ENCODE data around the gene TMEM179.

The TMEM179 gene

DNA sequence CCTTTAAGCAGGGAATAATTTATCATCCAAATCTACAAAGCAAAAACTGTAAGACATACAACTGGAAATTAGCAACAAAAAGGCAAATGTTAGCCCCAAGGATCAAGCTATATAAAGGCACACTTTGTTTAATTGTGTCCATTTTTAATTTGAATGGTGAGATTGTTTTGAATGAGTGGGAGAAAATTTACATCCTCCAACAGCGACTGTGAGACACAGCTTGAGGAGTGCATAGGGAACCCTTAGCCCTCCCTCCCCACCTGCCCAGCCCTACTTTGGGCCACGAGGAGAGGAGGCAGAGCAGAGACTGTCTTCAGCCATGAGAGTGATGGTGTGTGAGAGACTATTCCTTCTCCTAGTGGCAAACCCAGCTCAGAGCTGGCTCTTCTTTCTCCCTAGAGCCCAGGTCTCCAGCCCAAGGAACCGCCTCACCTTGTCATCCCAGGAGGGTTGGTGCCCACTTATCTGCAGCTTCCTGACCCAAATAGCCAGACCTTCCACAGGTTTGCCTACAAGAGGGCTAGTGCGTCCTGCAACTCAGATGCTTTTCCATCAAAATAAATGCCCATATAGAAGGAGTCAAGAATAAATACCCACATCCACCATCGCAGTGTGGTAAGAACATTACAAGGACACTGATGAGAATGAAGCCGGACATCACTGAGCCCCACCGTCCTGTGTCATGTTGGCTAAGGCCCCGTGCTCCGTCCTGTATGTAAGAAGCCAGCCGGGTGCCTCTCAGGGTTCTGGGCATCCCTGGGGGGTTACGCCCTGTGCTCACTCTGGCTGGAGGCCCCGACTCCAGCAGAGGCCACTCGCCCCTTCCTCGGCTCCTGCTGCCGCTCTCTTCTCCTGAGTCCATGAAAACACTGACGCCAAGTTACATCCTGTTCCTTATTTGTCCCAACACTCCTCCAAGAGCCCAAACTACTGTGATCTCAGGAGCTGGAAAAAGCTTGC lies 61.4 kb downstream of the TMEM179 start:
- H3K36me3 ChIP-seq (ENCODE audit: control insufficient read depth, insufficient read depth, low read length, severe bottlenecking) = no peaks in the 10 kb centered on the region
- peaks cover 38% of the 10 kb centered on the region for H3K27me3 ChIP-seq (replicated peaks; ENCODE audit: control insufficient read depth, insufficient read depth, low read length)
- no peak overlapping the region for H3K9ac ChIP-seq (ENCODE audit: low read length)
- no peaks in the 10 kb centered on the region for H3K9me3 ChIP-seq (ENCODE audit: control insufficient read depth, low read length)
- H3K4me3 ChIP-seq (ENCODE audit: low read length) = no peak overlapping the region
- DNase-seq (ENCODE audit: low read depth) = no peak
- H3K4me1 ChIP-seq (ENCODE audit: control insufficient read depth, insufficient read depth, low read length) = no peaks in the 10 kb centered on the region

DNA sequence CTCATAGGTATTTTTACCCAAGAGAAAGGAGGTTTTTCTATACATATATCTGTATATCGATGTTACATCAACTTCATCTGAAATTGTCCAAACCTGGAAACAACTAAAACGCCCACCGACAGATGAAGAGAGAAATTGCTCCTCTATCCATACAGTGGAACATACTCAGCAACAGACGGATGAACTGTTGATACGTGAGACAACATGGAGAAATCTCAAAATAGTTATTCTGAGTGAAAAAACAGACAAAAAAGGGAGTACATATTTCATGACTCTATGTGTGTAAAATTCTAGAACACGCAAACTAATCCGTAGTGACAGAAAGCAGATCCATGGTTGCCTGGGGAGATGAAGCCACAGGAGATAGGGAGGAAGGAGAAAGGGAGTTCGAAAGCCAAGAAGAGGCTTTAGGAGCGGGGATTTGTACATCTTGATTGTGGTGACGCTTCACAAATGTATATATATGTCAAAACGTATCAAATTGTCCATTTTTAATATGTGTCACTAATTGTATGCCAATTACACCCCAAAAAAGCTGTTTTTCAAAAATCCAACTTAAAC lies 62.6 kb downstream of the TMEM179 start:
- no peaks in the 10 kb centered on the region for H3K36me3 ChIP-seq (ENCODE audit: control insufficient read depth, insufficient read depth, low read length, severe bottlenecking)
- peaks cover 39% of the 10 kb centered on the region for H3K27me3 ChIP-seq (replicated peaks; ENCODE audit: control insufficient read depth, insufficient read depth, low read length)
- DNase-seq (ENCODE audit: low read depth) = no peak
- no peaks in the 10 kb centered on the region for H3K9me3 ChIP-seq (ENCODE audit: control insufficient read depth, low read length)
- H3K4me3 ChIP-seq (ENCODE audit: low read length) = no peak overlapping the region
- H3K4me1 ChIP-seq (ENCODE audit: control insufficient read depth, insufficient read depth, low read length) = no peaks in the 10 kb centered on the region
- H3K9ac ChIP-seq (ENCODE audit: low read length) = no peak overlapping the region

Measured in adipocyte (in vitro differentiated cells).